Measurements from ENCODE around the gene LMAN1.

DNA sequence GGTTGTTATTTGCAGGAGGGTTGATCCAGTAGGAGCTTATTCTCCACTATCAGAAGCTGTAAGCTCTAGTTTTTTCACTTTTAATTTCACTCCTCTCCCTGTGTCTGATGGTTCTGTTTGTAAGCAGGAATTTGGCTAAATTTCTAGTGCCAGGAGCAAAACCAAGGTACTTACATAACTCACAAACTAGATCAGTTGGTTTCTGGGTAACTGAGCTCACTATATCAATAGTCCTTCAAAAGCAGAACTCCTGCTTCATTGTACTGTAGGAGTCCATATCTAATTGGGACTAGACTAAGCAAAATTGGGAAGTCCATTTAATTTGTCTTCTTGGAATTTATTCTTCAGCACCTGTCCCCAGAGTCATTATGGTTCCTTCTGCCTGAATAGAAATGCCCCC lies 65.7 kb downstream of the LMAN1 start:
- TF ChIP-seq, protein P1, sequence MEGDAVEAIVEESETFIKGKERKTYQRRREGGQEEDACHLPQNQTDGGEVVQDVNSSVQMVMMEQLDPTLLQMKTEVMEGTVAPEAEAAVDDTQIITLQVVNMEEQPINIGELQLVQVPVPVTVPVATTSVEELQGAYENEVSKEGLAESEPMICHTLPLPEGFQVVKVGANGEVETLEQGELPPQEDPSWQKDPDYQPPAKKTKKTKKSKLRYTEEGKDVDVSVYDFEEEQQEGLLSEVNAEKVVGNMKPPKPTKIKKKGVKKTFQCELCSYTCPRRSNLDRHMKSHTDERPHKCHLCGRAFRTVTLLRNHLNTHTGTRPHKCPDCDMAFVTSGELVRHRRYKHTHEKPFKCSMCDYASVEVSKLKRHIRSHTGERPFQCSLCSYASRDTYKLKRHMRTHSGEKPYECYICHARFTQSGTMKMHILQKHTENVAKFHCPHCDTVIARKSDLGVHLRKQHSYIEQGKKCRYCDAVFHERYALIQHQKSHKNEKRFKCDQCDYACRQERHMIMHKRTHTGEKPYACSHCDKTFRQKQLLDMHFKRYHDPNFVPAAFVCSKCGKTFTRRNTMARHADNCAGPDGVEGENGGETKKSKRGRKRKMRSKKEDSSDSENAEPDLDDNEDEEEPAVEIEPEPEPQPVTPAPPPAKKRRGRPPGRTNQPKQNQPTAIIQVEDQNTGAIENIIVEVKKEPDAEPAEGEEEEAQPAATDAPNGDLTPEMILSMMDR (conservative IDR thresholded peaks at IDR 0.05; ENCODE audit: low read depth in 2 of 2): no peak
- TF ChIP-seq EZH2phosphoT487 (IDR thresholded peaks at IDR 0.05; ENCODE audit: unreplicated experiment) (no peak), POLR2AphosphoS5 (IDR thresholded peaks at IDR 0.05; ENCODE audit: low read depth) (no peak), JUNB (IDR thresholded peaks at IDR 0.05; ENCODE audit: unreplicated experiment) (no peak), EZH2 (IDR thresholded peaks at IDR 0.05; ENCODE audit: low read depth, unreplicated experiment) (no peak), CREB1 (CRISPR knock-in tag; IDR thresholded peaks at IDR 0.05; ENCODE audit: low read depth) (no peak), ZNF331 (CRISPR knock-in tag; IDR thresholded peaks at IDR 0.05; ENCODE audit: low read depth) (no peak)
- TF ChIP-seq, protein P2, sequence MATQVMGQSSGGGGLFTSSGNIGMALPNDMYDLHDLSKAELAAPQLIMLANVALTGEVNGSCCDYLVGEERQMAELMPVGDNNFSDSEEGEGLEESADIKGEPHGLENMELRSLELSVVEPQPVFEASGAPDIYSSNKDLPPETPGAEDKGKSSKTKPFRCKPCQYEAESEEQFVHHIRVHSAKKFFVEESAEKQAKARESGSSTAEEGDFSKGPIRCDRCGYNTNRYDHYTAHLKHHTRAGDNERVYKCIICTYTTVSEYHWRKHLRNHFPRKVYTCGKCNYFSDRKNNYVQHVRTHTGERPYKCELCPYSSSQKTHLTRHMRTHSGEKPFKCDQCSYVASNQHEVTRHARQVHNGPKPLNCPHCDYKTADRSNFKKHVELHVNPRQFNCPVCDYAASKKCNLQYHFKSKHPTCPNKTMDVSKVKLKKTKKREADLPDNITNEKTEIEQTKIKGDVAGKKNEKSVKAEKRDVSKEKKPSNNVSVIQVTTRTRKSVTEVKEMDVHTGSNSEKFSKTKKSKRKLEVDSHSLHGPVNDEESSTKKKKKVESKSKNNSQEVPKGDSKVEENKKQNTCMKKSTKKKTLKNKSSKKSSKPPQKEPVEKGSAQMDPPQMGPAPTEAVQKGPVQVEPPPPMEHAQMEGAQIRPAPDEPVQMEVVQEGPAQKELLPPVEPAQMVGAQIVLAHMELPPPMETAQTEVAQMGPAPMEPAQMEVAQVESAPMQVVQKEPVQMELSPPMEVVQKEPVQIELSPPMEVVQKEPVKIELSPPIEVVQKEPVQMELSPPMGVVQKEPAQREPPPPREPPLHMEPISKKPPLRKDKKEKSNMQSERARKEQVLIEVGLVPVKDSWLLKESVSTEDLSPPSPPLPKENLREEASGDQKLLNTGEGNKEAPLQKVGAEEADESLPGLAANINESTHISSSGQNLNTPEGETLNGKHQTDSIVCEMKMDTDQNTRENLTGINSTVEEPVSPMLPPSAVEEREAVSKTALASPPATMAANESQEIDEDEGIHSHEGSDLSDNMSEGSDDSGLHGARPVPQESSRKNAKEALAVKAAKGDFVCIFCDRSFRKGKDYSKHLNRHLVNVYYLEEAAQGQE (IDR thresholded peaks at IDR 0.05; ENCODE audit: unreplicated experiment): no peak
